Measurements from ENCODE around the gene TMTC2.

TMTC2 gene

GRCh38 chr12:83158613-83159207 is 472.0 kb downstream of the TMTC2 start:
- TF ChIP-seq FOXM1 (IDR thresholded peaks at IDR 0.05; ENCODE audit: borderline replicate concordance, low read depth) = no peak

GRCh38 chr12:83161456-83161855 is 474.8 kb downstream of the TMTC2 start:
- TF ChIP-seq TEAD4 (IDR thresholded peaks at IDR 0.05) (no peak), TAF1 (IDR thresholded peaks at IDR 0.05; ENCODE audit: low read depth) (no peak), CREB1 (IDR thresholded peaks at IDR 0.05; ENCODE audit: low read depth) (no peak), ZBTB7A (IDR thresholded peaks at IDR 0.05; ENCODE audit: low read depth) (no peak), CEBPB (IDR thresholded peaks at IDR 0.05) (no peak), MAX (IDR thresholded peaks at IDR 0.05) (no peak), NFIC (IDR thresholded peaks at IDR 0.05) (no peak), RAD21 (IDR thresholded peaks at IDR 0.05; ENCODE audit: low read depth) (no peak), REST (IDR thresholded peaks at IDR 0.05; ENCODE audit: low read depth) (no peak), EP300 (IDR thresholded peaks at IDR 0.05; ENCODE audit: borderline replicate concordance) (no peak), TCF12 (IDR thresholded peaks at IDR 0.05; ENCODE audit: low read depth) (no peak), YY1 (IDR thresholded peaks at IDR 0.05; ENCODE audit: low read depth) (no peak), FOXM1 (IDR thresholded peaks at IDR 0.05; ENCODE audit: borderline replicate concordance, low read depth) (no peak), USF1 (IDR thresholded peaks at IDR 0.05) (no peak), EGR1 (IDR thresholded peaks at IDR 0.05) (no peak)

- TF ChIP-seq CREB1 (IDR thresholded peaks at IDR 0.05; ENCODE audit: low read depth) (no peak), YY1 (IDR thresholded peaks at IDR 0.05; ENCODE audit: low read depth) (no peak), CEBPB (IDR thresholded peaks at IDR 0.05) (no peak), FOXM1 (IDR thresholded peaks at IDR 0.05; ENCODE audit: borderline replicate concordance, low read depth) (no peak), ZBTB7A (IDR thresholded peaks at IDR 0.05; ENCODE audit: low read depth) (no peak), TCF12 (IDR thresholded peaks at IDR 0.05; ENCODE audit: low read depth) (no peak), TEAD4 (IDR thresholded peaks at IDR 0.05) (no peak), RAD21 (IDR thresholded peaks at IDR 0.05; ENCODE audit: low read depth) (no peak), REST (IDR thresholded peaks at IDR 0.05; ENCODE audit: low read depth) (no peak), MAX (IDR thresholded peaks at IDR 0.05) (no peak), EGR1 (IDR thresholded peaks at IDR 0.05) (no peak), EP300 (IDR thresholded peaks at IDR 0.05; ENCODE audit: borderline replicate concordance) (no peak), USF1 (IDR thresholded peaks at IDR 0.05) (no peak), TAF1 (IDR thresholded peaks at IDR 0.05; ENCODE audit: low read depth) (no peak), NFIC (IDR thresholded peaks at IDR 0.05) (no peak)
Measured at GRCh38 chr12:83168751-83169150, 482.0 kb downstream of the TMTC2 start.

GRCh38 chr12:83172441-83172840 is 485.7 kb downstream of the TMTC2 start:
- TF ChIP-seq YY1 (IDR thresholded peaks at IDR 0.05; ENCODE audit: low read depth) (no peak), EP300 (IDR thresholded peaks at IDR 0.05; ENCODE audit: borderline replicate concordance) (no peak), CEBPB (IDR thresholded peaks at IDR 0.05) (no peak), CREB1 (IDR thresholded peaks at IDR 0.05; ENCODE audit: low read depth) (no peak)

GRCh38 chr12:83172866-83173649 is 486.4 kb downstream of the TMTC2 start:
- TF ChIP-seq TEAD4 (IDR thresholded peaks at IDR 0.05) = no peak
- TF ChIP-seq MAX (IDR thresholded peaks at IDR 0.05) = no peak
- no peak for TF ChIP-seq CEBPB (IDR thresholded peaks at IDR 0.05)
- no peak for TF ChIP-seq CREB1 (IDR thresholded peaks at IDR 0.05; ENCODE audit: low read depth)
- TF ChIP-seq FOXM1 (IDR thresholded peaks at IDR 0.05; ENCODE audit: borderline replicate concordance, low read depth) = no peak
- no peak for TF ChIP-seq REST (IDR thresholded peaks at IDR 0.05; ENCODE audit: low read depth)
- TF ChIP-seq USF1 (IDR thresholded peaks at IDR 0.05) = no peak
